Spleen (tissue), 7 donors: ENCODE data around the gene PLXNA3.

Experiments
- CTCF ChIP-seq, 11 experiments: fragments of 200-600 bp in 7 of 11; fragments of 450-650 bp in 4 of 11; sonication (generic) in 4 of 11; IDR thresholded peaks in 8 of 11; conservative IDR thresholded peaks in 3 of 11; 1 replicate in 7 of 11; 2 replicates in 4 of 11; pipeline versions ENCODE4 v1.4.0 to v1.8.0; 2016 to 2021; ENCODE audit warnings: antibody characterized with exemption in 11 of 11, inconsistent platforms in 4 of 11, mild to moderate bottlenecking in 1 of 11
- POLR2A ChIP-seq, 3 donors: fragments of 450-650 bp; IDR thresholded peaks; one replicate each; pipeline ENCODE4 v1.5.1; 2017; ENCODE audit warnings: antibody characterized with exemption in 3 of 3, mild to moderate bottlenecking in 1 of 3
- donor health status: DM: no; HTN: no; CAD: no; lungs with moderate emphysema.
- donor health status: DM: no; HTN: no; CAD: no.
- donor health status: DM: no; HTN: no; CAD: no.

DNA sequence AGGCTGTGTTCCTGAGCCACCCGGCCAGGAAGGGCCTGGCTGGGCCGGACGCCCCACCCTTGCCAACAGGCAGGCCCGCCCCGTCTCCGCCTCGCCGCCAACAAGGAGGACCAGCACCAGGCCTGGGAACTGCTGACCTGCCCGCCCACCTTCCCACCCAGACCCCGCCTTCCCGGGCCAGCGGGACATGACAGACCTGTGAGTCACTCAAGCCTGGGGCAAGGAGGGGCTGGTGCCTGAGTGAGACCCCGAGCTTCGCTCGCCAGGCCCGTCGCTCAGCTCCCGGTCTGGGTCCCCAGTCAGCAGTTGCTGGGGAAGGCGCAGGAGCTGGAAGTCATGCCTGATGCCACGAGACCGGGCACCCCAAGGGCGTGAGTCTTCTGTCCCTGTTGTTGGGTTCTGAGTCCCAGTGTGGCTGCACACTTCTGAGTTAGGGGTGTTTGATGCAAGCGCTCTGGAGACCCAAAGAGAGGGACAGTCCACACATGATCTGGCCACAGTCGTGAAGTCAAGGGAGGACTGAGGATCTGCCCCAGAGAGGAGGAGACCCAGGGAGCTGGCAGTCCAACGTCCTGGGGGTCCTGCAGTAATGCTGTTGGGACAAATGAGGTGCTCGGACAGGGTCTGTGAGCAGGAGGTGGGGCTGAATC, 48.7 kb upstream of the PLXNA3 start, which contains the start of gene DNASE1L1:
- TF ChIP-seq CTCF (IDR thresholded peaks at IDR 0.05 in 8 of 11, conservative IDR thresholded peaks at IDR 0.05 in 3 of 11) (no peak), POLR2A (IDR thresholded peaks at IDR 0.05) (no peak)
